ENCODE data around the gene SLC29A1. TPM values are rescaled to one million over a fixed set of nuclear protein-coding genes. Genes with fewer than 3 reads are reported as not detected.
"Not testable (repeated sequence)": the region's sequence is repeated elsewhere in the genome, so short reads cannot be mapped to it uniquely, and the experiment has no call there.

SLC29A1 gene
- total RNA-seq, 1 donor from 2014 or later = 217 TPM

DNA sequence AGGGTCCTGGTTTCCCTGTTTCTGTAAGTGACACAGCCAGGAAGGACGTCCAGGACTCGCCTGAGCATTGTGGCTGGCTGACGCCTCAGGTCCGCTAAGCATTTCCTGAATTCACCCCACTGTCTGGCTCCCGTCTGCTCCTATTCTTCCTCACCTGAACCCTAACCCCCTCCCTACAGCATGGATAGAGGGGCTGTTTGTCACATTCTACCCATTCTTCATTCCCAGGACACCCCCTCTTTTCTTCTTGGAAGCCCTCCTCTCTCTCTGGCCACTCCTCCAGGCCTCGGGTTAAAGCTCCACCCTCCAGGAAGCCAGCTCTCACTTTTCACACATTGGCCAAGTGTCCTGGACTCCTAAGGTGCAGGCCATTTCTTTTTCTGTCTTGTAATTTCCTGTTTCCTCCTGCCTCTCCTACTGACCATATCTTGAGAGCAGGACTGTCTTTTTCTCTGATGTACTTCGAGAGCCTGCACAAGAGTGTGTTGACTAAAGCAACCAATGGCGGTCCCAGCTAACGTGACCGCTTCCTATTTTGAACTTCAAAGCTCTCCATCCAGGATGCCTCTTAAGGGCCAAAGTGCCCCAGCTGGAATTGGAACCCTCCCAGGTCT, 30.9 kb upstream of the SLC29A1 start:
- peak; percentile 49 for ATAC-seq
- no peak for DNase-seq
- intact Hi-C loops (cut with micrococcal nuclease) = no loop called here

DNA sequence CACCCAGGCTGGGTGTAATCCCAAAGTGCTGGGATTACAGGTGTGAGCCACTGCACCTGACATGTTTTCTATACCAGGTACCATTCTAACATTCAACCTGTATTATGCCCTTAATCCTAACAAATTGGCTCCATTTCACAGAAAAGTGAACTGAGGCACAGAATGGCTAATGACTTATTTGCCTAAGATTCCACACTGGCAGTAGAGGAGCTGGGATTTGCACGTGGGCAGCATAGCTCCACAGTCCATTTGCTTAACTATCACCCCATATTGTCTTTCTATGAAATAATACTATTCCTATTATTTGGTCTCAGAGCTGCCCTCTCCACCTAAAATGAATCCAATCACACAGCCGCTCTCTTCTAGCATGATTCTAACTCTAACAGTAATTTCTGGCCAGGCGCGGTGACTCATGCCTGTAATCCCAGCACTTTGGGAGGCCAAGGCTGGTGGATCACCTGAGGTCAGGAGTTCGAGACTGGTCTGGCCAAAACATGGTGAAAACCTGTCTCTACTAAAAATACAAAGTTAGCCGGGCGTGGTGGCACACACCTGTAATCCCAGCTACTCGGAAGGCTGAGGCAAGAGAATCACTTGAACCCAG, 30.0 kb upstream of the SLC29A1 start:
- intact Hi-C loops (cut with micrococcal nuclease) = no loop called here
- no peak for DNase-seq
- no peak for ATAC-seq

GRCh38 chr6:44194326-44194725, 29.1 kb upstream of the SLC29A1 start:
- ATAC-seq (no peak), DNase-seq (no peak)
- intact Hi-C loops (cut with micrococcal nuclease) = no loop called here

GRCh38 chr6:44196351-44196750, 27.0 kb upstream of the SLC29A1 start:
- DNase-seq = not testable (repeated sequence)

DNA sequence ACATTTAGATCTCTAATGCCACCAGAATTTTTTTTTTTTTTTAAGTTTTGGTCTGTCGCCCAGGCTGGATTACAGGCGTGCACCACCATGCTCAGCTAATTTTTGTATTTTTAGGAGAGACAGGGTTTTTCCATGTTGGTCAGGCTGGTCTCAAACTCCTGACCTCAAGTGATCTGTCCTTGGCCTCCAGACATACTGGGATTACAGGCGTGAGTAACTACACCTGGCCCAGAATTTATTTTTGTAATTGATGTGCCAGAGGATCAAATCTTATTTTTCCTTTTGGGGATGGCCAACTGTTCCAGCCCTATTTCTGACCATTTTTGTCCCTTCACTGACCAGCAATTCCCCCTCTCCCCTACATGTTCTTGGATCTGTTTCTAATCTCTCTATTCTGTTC, 24.7 kb upstream of the SLC29A1 start:
- DNase-seq (no peak), ATAC-seq (no peak)
- intact Hi-C loops (cut with micrococcal nuclease) = no loop called here

More at GRCh38 chr6:44196351-44196750, 27.0 kb upstream of the SLC29A1 start:
- intact Hi-C loops (cut with micrococcal nuclease); ATAC-seq: not testable (repeated sequence)

- ATAC-seq (no peak), DNase-seq (no peak)
- intact Hi-C loops (cut with micrococcal nuclease) = no loop called here
Measured at GRCh38 chr6:44199883-44200282, 23.5 kb upstream of the SLC29A1 start.

DNA sequence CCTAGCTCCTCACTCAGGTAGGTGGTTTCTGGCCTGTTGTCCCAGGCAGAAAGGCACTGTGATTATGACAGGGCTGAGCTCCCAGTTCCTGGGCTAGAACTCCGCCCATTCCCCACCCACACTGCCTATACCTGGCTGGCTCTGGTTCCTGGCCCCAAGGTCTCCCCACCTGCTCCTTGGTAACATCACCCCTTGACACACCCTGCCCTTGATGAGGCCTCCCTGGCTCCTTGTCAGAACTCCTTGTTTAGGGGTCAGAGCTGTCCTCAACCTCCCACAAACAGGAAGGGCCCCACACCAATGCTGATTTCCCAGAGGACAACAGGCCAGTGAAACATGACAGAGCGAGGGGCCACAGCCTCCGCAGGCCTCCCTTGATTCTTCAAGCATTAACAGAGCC, 22.2 kb upstream of the SLC29A1 start:
- peak; percentile 11 for DNase-seq
- intact Hi-C loops (cut with micrococcal nuclease) = no loop called here
- no peak for ATAC-seq

GRCh38 chr6:44201638-44202303, 21.6 kb upstream of the SLC29A1 start:
- intact Hi-C loops (cut with micrococcal nuclease) = no loop called here
- DNase-seq (peak; percentile 20), ATAC-seq (no peak)

- peak; percentile 56 for ATAC-seq
- intact Hi-C loops (cut with micrococcal nuclease) = no loop called here
- peak; percentile 29 for DNase-seq
Measured at GRCh38 chr6:44202332-44202971, 20.9 kb upstream of the SLC29A1 start.

DNA sequence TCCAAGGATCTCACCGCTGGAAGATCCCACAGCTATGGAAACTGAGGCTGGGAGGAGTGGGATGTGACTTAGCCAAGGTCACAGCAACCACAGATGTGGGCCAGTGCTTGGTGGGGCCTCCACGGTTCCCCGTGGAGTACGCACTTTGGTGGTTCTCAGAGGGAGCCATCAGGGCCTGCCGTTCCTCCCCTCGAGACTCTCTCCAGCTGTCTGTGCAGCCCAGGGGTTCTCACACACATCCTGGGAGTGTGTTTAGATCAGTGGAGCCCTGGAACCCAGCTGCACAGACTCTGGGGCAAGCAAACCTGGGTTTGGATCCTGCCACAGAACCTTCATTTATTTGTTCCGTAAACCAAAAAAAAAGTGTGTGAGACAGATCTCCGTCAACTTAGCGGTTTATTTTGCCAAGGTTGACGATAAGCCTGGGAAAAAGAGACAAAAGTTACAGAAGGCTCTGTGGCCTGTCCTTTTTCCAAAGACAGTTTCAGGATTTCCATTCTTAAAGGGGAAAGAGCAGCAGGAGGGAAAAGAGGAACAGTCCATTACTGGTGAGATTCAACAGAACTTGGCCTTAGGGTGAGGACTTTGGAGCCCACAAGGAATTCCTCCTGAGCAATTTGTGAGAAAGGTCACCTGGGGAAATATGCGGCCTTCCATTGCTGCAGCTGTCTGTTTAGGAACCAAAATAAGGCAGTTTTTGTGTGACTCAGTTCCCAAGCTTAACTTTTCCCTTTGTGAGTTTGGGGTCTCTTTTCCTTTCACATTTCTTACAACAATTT, 20.2 kb upstream of the SLC29A1 start:
- DNase-seq (peak; percentile 11), ATAC-seq (no peak)
- intact Hi-C loops (cut with micrococcal nuclease) = no loop called here

GRCh38 chr6:44203955-44204354, 19.4 kb upstream of the SLC29A1 start:
- intact Hi-C loops (cut with micrococcal nuclease) = no loop called here
- ATAC-seq (no peak), DNase-seq (no peak)

DNA sequence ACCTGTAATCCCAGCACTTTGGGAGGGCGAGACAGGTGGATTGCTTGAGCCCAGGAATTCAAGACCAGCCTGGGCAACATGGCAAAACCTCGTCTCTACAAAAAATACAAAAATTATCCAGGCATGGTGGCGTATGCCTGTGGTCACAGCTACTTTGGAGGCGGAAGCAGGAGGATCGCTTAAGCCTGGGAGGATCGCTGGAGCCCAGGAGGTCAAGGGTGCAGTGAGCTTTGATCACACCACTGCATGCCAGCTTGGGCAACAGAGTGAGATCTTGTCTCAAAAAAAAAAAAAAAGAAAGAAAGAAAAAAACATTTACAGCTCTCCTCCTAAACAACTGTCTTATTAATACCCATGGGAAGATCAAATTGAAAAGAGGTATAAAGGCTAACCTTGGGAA, 15.4 kb upstream of the SLC29A1 start:
- intact Hi-C loops (cut with micrococcal nuclease) = no loop called here
- DNase-seq = no peak
- no peak for ATAC-seq

GRCh38 chr6:44211284-44211683, 12.1 kb upstream of the SLC29A1 start:
- no peak for ATAC-seq
- intact Hi-C loops (cut with micrococcal nuclease) = no loop called here
- DNase-seq = no peak

DNA sequence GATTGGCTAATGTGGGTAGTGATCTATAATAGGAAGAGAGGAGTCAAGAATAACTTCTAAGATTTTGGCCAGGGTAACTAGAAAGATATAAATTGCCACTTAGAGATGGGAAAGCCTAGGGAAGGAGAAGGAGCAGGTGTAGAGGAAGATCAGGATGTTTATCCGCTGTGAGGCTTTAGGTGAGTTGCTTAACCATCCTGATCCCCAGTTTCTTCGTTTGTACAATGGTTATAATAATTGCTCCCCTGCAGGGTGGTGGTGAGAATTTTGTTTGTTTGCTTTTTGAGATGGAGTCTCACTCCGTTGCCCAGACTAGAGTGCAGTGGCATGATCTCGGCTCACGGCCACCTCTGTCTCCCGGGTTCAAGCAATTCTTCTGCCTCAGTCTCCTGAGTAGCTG, 9.1 kb upstream of the SLC29A1 start:
- intact Hi-C loops (cut with micrococcal nuclease) = no loop called here
- no peak for DNase-seq

GRCh38 chr6:44216677-44217331, 6.6 kb upstream of the SLC29A1 start, which contains the start of gene MYMX:
MYMX (plus strand) TSS chr6:44216926; CDS start chr6:44217472, 546 bp downstream.
- intact Hi-C loops (cut with micrococcal nuclease) = no loop called here
- DNase-seq (peak; percentile 69), ATAC-seq (peak; percentile 0)

More for the DNA sequence above, 9.1 kb upstream of the SLC29A1 start:
- ATAC-seq = no peak

DNA sequence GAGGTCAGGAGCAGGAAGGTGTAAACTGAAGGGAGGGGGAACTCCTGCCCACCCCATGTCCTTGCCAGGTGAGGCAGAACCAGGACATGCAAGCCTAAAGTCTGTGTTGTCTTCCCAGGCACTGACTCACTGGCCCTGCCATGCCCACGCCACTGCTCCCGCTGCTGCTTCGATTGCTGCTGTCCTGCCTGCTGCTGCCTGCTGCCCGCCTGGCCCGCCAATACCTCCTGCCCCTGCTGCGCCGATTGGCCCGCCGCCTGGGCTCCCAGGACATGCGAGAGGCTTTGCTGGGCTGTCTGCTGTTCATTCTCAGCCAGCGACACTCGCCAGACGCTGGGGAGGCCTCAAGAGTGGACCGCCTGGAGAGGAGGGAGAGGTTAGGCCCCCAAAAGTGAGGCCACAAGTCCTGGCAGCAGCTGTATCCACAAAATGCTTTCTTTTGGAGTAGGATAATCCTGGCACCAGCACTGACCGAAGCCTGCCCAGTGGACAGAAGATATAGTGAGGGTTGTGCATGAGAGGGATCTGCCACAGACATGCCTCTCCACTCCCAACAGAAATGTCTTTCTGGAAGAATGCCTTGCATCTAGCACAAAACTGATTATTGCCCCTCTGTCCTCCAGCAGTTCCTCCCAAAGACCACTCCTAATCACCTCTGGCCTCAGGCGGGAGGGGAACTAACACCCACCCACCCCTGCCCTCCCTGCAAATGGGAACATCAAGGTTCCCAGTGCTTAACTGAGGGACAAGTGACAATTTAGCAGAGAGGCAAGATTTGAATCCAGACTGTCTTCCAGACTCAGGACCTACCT, 5.9 kb upstream of the SLC29A1 start:
- ATAC-seq (peak; percentile 6), DNase-seq (peak; percentile 87)
- intact Hi-C loops (cut with micrococcal nuclease) = no loop called here

DNA sequence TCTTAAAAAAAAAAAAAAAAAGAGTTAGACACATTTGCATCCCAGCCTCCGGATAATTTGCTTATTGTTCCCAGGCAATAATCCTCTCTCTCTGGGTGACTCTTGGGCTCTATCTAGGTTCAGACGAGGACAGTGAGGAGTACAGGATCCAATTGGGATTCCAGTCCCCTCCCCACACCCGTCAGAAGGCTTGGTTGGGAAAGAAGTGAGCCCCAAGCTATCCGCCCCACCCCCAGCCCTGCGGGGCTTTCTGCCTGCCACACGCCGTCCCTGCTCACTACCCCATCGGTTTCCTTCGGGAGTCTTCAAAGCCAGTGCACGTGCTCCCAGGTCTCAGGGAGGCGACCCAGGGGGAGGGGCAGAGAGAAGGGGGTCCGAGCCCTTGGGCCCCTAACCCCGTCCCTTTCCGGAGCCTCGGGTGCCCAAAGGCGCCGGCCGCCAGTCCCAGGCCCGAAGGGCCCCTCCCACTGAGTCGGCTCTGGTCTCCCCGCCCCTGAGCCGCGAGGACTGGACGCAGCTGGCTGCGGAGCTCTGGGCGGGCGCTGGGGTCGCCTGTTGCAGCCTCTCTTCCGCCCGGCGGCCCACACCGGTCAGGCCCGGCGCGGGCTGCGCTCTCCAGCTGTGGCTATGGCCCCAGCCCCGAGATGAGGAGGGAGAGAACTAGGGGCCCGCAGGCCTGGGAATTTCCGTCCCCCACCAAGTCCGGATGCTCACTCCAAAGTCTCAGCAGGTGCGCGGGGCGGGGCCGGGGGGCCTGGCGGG, 4.2 kb upstream of the SLC29A1 start:
- peak; percentile 69 for ATAC-seq
- intact Hi-C loops (cut with micrococcal nuclease) = no loop called here
- DNase-seq = peak; percentile 93
